HG03103 (cell line): ENCODE measurements around the gene SENP2.

Experiments
- ATAC-seq: cut with Tn5 transposase; IDR thresholded peaks from one replicate; pipeline ENCODE4 v1.9.1; 2021; ENCODE audit warnings: low read depth; ENCODE audit not compliant: unreplicated experiment

The SENP2 gene

DNA sequence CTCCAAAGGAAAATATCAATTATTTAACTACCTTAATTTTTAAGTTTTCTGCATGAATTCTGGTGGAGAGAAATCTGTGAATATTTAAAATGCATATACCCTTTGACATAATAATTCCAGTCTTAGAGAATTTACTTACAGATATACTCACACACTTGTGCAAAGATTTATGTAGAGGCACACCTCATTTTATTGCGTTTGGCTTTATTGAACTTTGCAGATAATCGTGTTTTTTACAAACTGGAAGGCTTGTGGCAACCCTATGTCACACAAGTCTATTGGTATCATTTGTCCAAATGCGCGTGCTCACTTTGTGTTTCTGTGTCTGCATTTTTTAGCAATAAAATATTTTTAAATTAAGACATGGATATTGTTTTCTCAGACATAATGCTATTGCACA is 81.5 kb downstream of the SENP2 start:
- no peak for ATAC-seq

DNA sequence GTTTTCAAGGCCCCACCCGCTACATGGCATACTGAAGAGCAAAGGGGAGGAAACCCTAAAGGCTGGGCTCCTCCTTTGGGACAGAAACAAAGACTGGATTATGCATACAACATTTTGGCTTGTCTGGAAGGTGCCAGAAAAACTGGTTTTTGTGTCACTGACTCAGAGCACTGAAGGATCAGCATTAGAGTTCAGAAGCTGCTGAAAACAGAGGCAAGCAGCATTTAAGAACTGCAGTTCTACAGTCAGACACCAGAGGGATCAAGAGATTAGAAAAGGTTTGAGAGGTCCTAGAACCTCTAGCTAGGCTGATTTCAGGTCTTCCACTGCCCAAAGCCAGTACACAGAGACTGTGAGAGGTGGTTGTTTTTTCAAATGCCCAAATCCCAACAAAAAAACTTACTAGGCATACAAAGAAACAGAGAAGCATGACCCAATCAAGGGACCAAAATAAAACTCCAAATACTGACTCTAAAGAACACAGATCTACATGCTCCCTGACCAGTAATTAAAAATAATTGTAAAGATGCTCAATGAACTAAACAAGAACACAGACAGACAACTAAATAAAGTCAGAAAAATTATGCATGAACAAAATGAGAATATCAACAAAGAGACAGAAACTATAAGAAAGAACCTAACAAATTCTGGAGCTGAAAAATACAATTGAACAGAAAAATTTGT is 91.2 kb downstream of the SENP2 start:
- ATAC-seq = no peak

DNA sequence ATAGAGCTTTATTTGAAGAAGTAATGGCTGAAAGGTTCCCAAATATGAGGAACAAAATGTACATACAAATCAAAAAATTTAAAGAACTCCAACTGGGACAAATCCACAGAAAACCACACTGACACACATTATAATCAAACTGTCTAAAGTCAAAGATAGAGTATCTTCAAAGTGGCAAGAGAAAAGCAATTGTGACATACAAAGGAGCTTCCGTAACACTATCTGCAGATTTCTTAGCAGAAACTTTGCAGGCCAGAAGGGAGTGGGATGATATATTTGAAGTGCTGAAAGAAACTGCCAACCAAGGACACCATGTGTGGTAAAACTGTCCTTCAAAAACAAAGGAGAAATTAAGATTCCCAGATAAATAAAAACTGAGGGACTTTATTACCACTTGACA is 91.9 kb downstream of the SENP2 start:
- ATAC-seq = no peak

DNA sequence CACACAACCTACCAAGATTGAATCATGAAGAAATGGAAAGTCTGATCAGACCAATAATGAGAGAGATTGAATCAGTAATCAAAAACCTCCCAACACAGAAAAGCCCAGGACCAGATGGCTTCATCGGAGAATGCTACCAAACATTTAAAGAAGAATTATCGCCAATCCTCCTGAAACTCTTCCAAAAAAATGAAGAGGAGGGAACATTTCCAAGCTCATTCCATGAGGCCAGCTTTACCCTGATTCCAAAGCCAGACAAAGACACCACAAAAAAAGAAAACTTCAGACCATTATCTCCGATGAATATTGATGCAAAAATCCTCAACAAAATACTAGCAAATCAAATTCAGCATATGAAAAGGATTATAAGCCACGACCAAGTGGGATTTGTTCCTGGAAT is 94.1 kb downstream of the SENP2 start:
- ATAC-seq = no peak
